Measurements from ENCODE around the gene ATOX1.

- TF ChIP-seq CTCF (IDR thresholded peaks at IDR 0.05) (no peak), POLR2A (IDR thresholded peaks at IDR 0.05) (no peak)
These were observed 40.2 kb upstream of the ATOX1 start for GRCh38 chr5:151798674-151799073.

All from heart left ventricle (tissue), 13 donors.